K562 (cell line): ENCODE data around the gene EPHA10. TPM values are rescaled to one million over a fixed set of nuclear protein-coding genes. Genes with fewer than 3 reads are reported as not detected.

Experiments
- ATAC-seq: fragments of 200-7000 bp; cut with Tn5 transposase; 3 replicates; pipeline ENCODE4 v1.9.1; 2020; ENCODE audit warnings: moderate library complexity
- BruUV-seq: library from RNA; stranded (reverse); fragments of 400-500 nt; replicated peaks from 2 replicates; lab custom pipeline; 2021; lab: Mats Ljungman, UMichigan
- CTCF ChIA-PET: fragments of 300-600 bp; formaldehyde crosslinking; extraction: SDS; loops from one replicate; lab custom pipeline; 2021; ENCODE audit warnings: low intra/inter-chr PET ratio; lab: Yijun Ruan, JAX
- POLR2A ChIA-PET: fragments of 300-600, 350-650 bp; sonication (Branson Sonifier 250); formaldehyde crosslinking; extraction: SDS; loops from one replicate; lab custom pipeline; 2021; ENCODE audit warnings: antibody characterized with exemption, inconsistent platforms; lab: Yijun Ruan, JAX
- DNase-seq, 4 experiments: peaks; one replicate each; pipeline versions ENCODE4 v3.0.0 to v3.0.0-alpha.2; 2011 to 2018; ENCODE audit warnings: low spot score in 3 of 4, mixed read lengths in 3 of 4; ENCODE audit errors: extremely low read depth in 1 of 4
- FAIRE-seq: peaks from 2 replicates; lab custom pipeline; 2011; peaks lifted over from hg19 to GRCh38; lab: Jason Lieb, UNC
- H2AFZ ChIP-seq: 2 replicates; pipeline ENCODE4 v1.6.0; 2011; ENCODE audit warnings: low read depth, low read length, control low read depth, inconsistent platforms
- H3K27ac ChIP-seq: fragments of 200-600 bp; 3 replicates; pipeline ENCODE4 v1.8.0; 2011; ENCODE audit warnings: low read depth, mild to moderate bottlenecking, control low read depth, inconsistent platforms, low read length, moderate library complexity, mixed read lengths; ENCODE audit errors: extremely low read depth
- H3K27me3 ChIP-seq, 2 experiments: fragments of 300-600 bp in 1 of 2; 2 replicates in 1 of 2; 3 replicates in 1 of 2; pipeline versions ENCODE4 v1.6.0 to v1.8.0; 2011; ENCODE audit warnings: inconsistent platforms in 2 of 2, low read length in 2 of 2, mild to moderate bottlenecking in 1 of 2, mixed read lengths in 1 of 2, moderate library complexity in 1 of 2; ENCODE audit not compliant: control insufficient read depth in 2 of 2, insufficient read depth in 2 of 2
- H3K36me3 ChIP-seq: fragments of 300-600 bp; 3 replicates; pipeline ENCODE4 v1.8.0; 2011; ENCODE audit warnings: mild to moderate bottlenecking, low read length, inconsistent platforms; ENCODE audit not compliant: control insufficient read depth, insufficient read depth
- H3K4me1 ChIP-seq, 2 experiments: fragments of 200-600 bp in 1 of 2; replicated peaks in 1 of 2; 2 replicates in 1 of 2; 3 replicates in 1 of 2; pipeline versions ENCODE4 v1.5.1 to v1.8.0; 2011; ENCODE audit warnings: inconsistent platforms in 2 of 2, low read length in 2 of 2, mild to moderate bottlenecking in 1 of 2, mixed read lengths in 1 of 2, moderate library complexity in 1 of 2; ENCODE audit not compliant: control insufficient read depth in 2 of 2, insufficient read depth in 2 of 2
- H3K4me2 ChIP-seq: 2 replicates; pipeline ENCODE4 v1.6.1; 2011; ENCODE audit warnings: low read length, control low read depth, inconsistent platforms, mixed read lengths; ENCODE audit not compliant: insufficient read depth
- H3K4me3 ChIP-seq: fragments of 200-600 bp; sonication (generic), shearing (Covaris generic); 2 replicates; pipeline ENCODE4 v1.5.1; 2016; ENCODE audit warnings: control low read depth, inconsistent platforms
- H3K79me2 ChIP-seq: fragments of 200-600 bp; 3 replicates; pipeline ENCODE4 v1.8.0; 2011; ENCODE audit warnings: low read length, inconsistent platforms; ENCODE audit not compliant: control insufficient read depth, insufficient read depth
- H3K9ac ChIP-seq, 2 experiments: 2 replicates each; pipeline versions ENCODE4 v1.6.0 to v1.6.1; 2011; ENCODE audit warnings: low read depth in 2 of 2, low read length in 2 of 2, control low read depth in 1 of 2, inconsistent platforms in 1 of 2, mild to moderate bottlenecking in 1 of 2, mixed read lengths in 1 of 2; ENCODE audit not compliant: insufficient read depth in 1 of 2
- H3K9me1 ChIP-seq: one replicate; pipeline ENCODE4 v1.6.0; 2011; ENCODE audit warnings: inconsistent platforms, mild to moderate bottlenecking, low read length, moderate library complexity; ENCODE audit not compliant: control insufficient read depth, insufficient read depth
- H3K9me3 ChIP-seq: replicated peaks from 2 replicates; pipeline ENCODE4 v1.5.1; 2011; ENCODE audit warnings: low read depth, low read length, inconsistent platforms; ENCODE audit not compliant: control insufficient read depth, insufficient read depth
- H4K20me1 ChIP-seq: replicated peaks from 2 replicates; pipeline ENCODE4 v1.6.1; 2011; ENCODE audit warnings: low read length, inconsistent platforms, mixed read lengths; ENCODE audit not compliant: control insufficient read depth, insufficient read depth
- BACH1 ChIP-seq: fragments of 200-800 bp; sonication (Bioruptor generic); IDR thresholded peaks from 2 replicates; pipeline ENCODE4 v1.6.1; 2016; ENCODE audit warnings: missing genetic modification characterization, missing compliant biosample characterization
- CC2D1A ChIP-seq: fragments of 450-650 bp; IDR thresholded peaks from 2 replicates; pipeline ENCODE4 v1.6.1; 2017; ENCODE audit warnings: mild to moderate bottlenecking
- FUS ChIP-seq: fragments of 200-400 bp; formaldehyde crosslinking; optimal IDR thresholded peaks from 2 replicates; pipeline ENCODE3; 2017; ENCODE audit warnings: low read depth, low read length
- GTF2B ChIP-seq: IDR thresholded peaks from 2 replicates; pipeline ENCODE4 v1.6.1; 2011; ENCODE audit not compliant: insufficient read length; ENCODE audit errors: extremely low read depth
- HDAC1 ChIP-seq, 2 experiments: fragments of 450-650 bp; IDR thresholded peaks; 2 replicates each; pipeline ENCODE4 v1.6.1; 2016 to 2017; ENCODE audit warnings: inconsistent platforms in 1 of 2, mild to moderate bottlenecking in 1 of 2, moderate library complexity in 1 of 2
- HDAC2 ChIP-seq: fragments of 450-650 bp; IDR thresholded peaks from 2 replicates; pipeline ENCODE4 v1.6.1; 2016; ENCODE audit warnings: mild to moderate bottlenecking
- HES1 ChIP-seq: fragments of 450-650 bp; IDR thresholded peaks from 2 replicates; pipeline ENCODE4 v1.6.1; 2016; ENCODE audit warnings: low read depth, mild to moderate bottlenecking, moderate library complexity
- HEY1 ChIP-seq: fragments of 250-450 bp; sonication (Bioruptor Pico); IDR thresholded peaks from 2 replicates; pipeline ENCODE4 v1.5.0; 2020; ENCODE audit warnings: mild to moderate bottlenecking, moderate library complexity, borderline replicate concordance
- IFI16 ChIP-seq: fragments of 250-450 bp; sonication (Bioruptor Pico); IDR thresholded peaks from 2 replicates; pipeline ENCODE4 v2.1.2; 2022; ENCODE audit warnings: mild to moderate bottlenecking, inconsistent platforms
- ILK ChIP-seq: fragments of 450-650 bp; IDR thresholded peaks from 2 replicates; pipeline ENCODE4 v1.6.1; 2016; ENCODE audit warnings: missing genetic modification characterization, low read depth, mild to moderate bottlenecking, missing compliant biosample characterization, moderate library complexity, borderline replicate concordance
- NCOA4 ChIP-seq: fragments of 450-650 bp; IDR thresholded peaks from 2 replicates; pipeline ENCODE4 v1.6.1; 2018; ENCODE audit warnings: mild to moderate bottlenecking; ENCODE audit not compliant: partially characterized antibody
- THAP7 ChIP-seq: fragments of 250-450 bp; sonication (Bioruptor Pico); IDR thresholded peaks from 2 replicates; pipeline ENCODE4 v1.5.0; 2021
- ZHX1 ChIP-seq: fragments of 150-350 bp; conservative IDR thresholded peaks from 2 replicates; pipeline ENCODE4 v1.6.1; 2014; ENCODE audit warnings: low read length
- ZNF143 ChIP-seq: sonication (generic); formaldehyde crosslinking; IDR thresholded peaks from 2 replicates; pipeline ENCODE4 v1.9.0; 2022; ENCODE audit warnings: mild to moderate bottlenecking, missing genetic modification reagents
- ZNF507 ChIP-seq: conservative IDR thresholded peaks from 2 replicates; pipeline ENCODE4 v1.6.1; 2017; ENCODE audit warnings: missing genetic modification characterization, missing compliant biosample characterization
- ZNF707 ChIP-seq: fragments of 250-450 bp; sonication (Bioruptor Pico); conservative IDR thresholded peaks from 2 replicates; pipeline ENCODE4 v1.8.0; 2022; ENCODE audit warnings: inconsistent platforms, mild to moderate bottlenecking, moderate library complexity
- ZNF77 ChIP-seq: fragments of 250-450 bp; sonication (Bioruptor Pico); IDR thresholded peaks from 2 replicates; pipeline ENCODE4 v1.5.0; 2020
- WGBS: fragments of 100-300 bp; shearing (Covaris generic); methylation state at CpG from one replicate; pipeline ENCODE4 v1.1.6; 2016; ENCODE audit warnings: low coverage, mixed read lengths; ENCODE audit not compliant: insufficient coverage; ENCODE audit errors: missing lambda C conversion rate; 5-methylcytosine and 5-hydroxymethylcytosine counted together
- in situ Hi-C: fragments of 300-500 bp; cut with MboI; formaldehyde crosslinking; loops from 4 replicates; pipeline ENCODE4 v1.15.0; 2018; ENCODE audit warnings: inconsistent platforms, mixed read lengths
- intact Hi-C: fragments of 100-400 bp; cut with micrococcal nuclease; formaldehyde crosslinking; loops from 2 replicates; pipeline ENCODE4 v1.14.2; 2022
- polyA plus RNA-seq, 8 experiments: library from polyadenylated mRNA; depleted of rRNA in 4 of 8; stranded (reverse) in 5 of 8; unstranded in 3 of 8; fragments of >200 nt; fragmentation: Nextera tagmentation in 2 of 8; fragmentation: Illumina TruSeq in 1 of 8; extraction: Ambion mirVana in 2 of 8; extraction: Trizol in 1 of 8; gene quantifications; 2 replicates each; pipeline versions ENCODE4 v1.2.1 to v1.2.3, GENCODE V29; 2011 to 2014; ENCODE audit warnings: inconsistent platforms in 1 of 8, missing spikeins in 1 of 8
- total RNA-seq, 7 experiments: library from RNA; depleted of rRNA in 6 of 7; stranded (reverse); fragments of >200 nt in 6 of 7; fragmentation: Illumina TruSeq in 2 of 7; extraction: Trizol in 2 of 7; gene quantifications; 2 replicates each; pipeline versions ENCODE4 v1.2.1 to v1.2.3, GENCODE V29; 2011 to 2021; ENCODE audit warnings: low replicate concordance in 1 of 7

EPHA10 gene
- total and polyA plus RNA-seq, 9 of the 15 experiments (the other 6 are each of a cell fraction or from before 2014, with no cell fraction given): 0.03 TPM; not detected in 8

- TF ChIP-seq GTF2B (no peak), ZNF707 (CRISPR knock-in tag) (no peak), IFI16 (CRISPR knock-in tag) (no peak), HES1 (no peak), HEY1 (CRISPR knock-in tag) (no peak)
These were observed 97.8 kb downstream of the EPHA10 start (continued) for GRCh38 chr1:37667023-37667671.

- no peak for ATAC-seq
- no peak overlapping the region for H2AFZ ChIP-seq
- DNase-seq: no peak
- peaks cover 48 to 73% of the 10 kb centered on the region in 2 experiments for H3K27me3 ChIP-seq
- FAIRE-seq: no peak
- H3K9ac ChIP-seq: no peak overlapping the region
- no peaks in the 10 kb centered on the region; a peak in 1 of 5 replicates for H3K4me1 ChIP-seq
- intact Hi-C loops: no loop called here
- peaks cover 3% of the 10 kb centered on the region; the same call in 1 of the 2 replicates for H4K20me1 ChIP-seq
- H3K4me3 ChIP-seq: no peak overlapping the region
- H3K4me2 ChIP-seq: no peak overlapping the region
- CTCF ChIA-PET: no interaction called here
- no peaks in the 10 kb centered on the region for H3K9me3 ChIP-seq
- H3K79me2 ChIP-seq: no peaks in the 10 kb centered on the region
- BruUV-seq: no TSS peak
- POLR2A ChIA-PET: interaction anchor here (0.5 to 2.2 kb wide), 10 partner anchors 8 to 844 kb away, joined by 3 to 10 read pairs (median 3); no protein-coding TSS in a partner anchor
- WGBS: 1% methylated on average over 11 of the region's 11 CpGs
- in situ Hi-C loops: no loop called here
- H3K27ac ChIP-seq: no peak overlapping the region
- H3K9me1 ChIP-seq: no peaks in the 10 kb centered on the region
- no peaks in the 10 kb centered on the region for H3K36me3 ChIP-seq
- TF ChIP-seq HDAC2 (no peak), NCOA4 (no peak), FUS (no peak), ZNF507 (tag) (no peak), ZNF77 (no peak), CC2D1A (no peak), BACH1 (no peak), ILK (tag) (no peak), ZNF143 (no peak), THAP7 (no peak), HDAC1 (IDR thresholded peaks at IDR 0.05) (no peak), ZHX1 (no peak)
These were observed 98.6 kb downstream of the EPHA10 start for GRCh38 chr1:37666241-37666867.
